ENCODE results near the gene RUBCN.
"Not testable (repeated sequence)": the region's sequence is repeated elsewhere in the genome, so short reads cannot be mapped to it uniquely, and the experiment has no call there.

RUBCN gene

GRCh38 chr3:197733042-197733441 is 3.7 kb downstream of the RUBCN start:
- no peak for DNase-seq

DNA sequence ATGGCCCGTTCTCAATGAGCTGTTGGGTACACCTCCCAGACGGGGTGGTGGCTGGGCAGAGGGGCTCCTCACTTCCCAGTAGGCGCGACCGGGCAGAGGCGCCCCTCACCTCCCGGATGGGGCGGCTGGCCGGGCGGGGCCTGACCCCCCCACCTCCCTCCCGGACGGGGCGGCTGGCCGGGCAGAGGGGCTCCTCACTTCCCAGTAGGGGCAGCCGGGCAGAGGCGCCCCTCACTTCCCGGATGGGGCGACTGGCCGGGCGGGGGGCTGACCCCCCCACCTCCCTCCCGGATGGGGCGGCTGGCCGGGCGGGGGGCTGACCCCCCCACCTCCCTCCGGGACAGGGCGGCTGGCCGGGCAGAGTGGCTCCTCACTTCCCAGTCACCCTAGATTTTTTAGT is 5.2 kb downstream of the RUBCN start:
- DNase-seq: not testable (repeated sequence)

DNA sequence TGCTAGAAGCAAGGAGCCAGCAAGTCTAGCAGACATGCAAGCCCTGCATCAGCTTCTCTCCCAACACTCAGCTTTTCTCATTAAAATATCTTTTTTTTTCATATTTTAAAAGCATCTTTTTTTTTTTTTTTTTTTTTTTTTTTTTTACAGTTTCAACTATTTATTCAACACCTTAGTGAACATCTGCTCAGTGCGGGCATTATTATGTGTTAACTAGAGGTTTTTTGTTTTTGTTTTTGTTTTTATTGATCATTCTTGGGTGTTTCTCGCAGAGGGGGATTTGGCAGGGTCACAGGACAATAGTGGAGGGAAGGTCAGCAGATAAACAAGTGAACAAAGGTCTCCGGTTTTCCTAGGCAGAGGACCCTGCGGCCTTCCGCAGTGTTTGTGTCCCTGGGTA is 5.9 kb downstream of the RUBCN start:
- DNase-seq: not testable (repeated sequence)

- DNase-seq: no peak
These were observed 6.5 kb downstream of the RUBCN start for GRCh38 chr3:197730200-197730599.

- DNase-seq: no peak
These were observed 8.2 kb downstream of the RUBCN start for GRCh38 chr3:197728487-197728886.

- not testable (repeated sequence) for DNase-seq
These were observed 8.8 kb downstream of the RUBCN start for GRCh38 chr3:197727878-197728277.

GRCh38 chr3:197722734-197723133 is 14.0 kb downstream of the RUBCN start:
- no peak for DNase-seq

- no peak for DNase-seq
These were observed 16.0 kb downstream of the RUBCN start for GRCh38 chr3:197720694-197721093.

DNA sequence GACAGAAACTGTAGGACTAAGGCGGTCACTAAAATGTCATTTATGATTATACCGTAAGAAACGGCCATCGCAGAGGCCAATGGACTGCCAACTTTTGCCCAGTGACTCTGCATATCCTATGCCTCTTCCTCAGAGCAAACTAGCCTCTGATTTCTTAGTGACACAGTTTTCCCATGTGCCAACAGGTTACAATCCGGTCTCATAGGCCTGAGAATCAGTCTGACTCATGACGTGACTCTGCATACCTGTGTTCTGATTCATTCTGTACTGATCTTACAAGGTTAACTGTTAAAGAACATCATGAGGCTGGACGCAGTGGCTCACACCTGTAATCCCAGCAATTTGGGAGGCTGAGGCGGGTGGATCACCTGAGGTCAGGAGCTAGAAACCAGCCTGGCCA is 17.8 kb downstream of the RUBCN start:
- DNase-seq: no peak

DNA sequence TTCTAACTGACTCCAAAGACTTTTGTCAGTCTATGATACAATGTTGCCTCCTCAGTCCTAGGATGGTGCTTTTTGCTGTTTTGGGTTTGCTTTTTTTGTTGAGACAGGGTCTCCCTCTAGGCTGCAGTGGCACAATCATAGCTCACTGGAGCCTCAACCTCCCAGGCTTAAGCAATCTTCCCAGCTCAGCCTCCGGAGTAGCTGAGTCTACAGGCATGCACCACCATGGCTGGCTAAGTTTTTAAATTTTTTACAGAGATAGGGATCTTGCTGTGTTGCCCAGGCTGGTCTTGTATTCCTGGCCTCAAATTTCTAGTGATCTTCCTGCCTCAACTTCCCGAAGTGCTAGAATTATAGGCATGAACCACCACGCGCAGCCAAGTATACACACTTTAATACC is 22.5 kb downstream of the RUBCN start:
- DNase-seq: no peak

DNA sequence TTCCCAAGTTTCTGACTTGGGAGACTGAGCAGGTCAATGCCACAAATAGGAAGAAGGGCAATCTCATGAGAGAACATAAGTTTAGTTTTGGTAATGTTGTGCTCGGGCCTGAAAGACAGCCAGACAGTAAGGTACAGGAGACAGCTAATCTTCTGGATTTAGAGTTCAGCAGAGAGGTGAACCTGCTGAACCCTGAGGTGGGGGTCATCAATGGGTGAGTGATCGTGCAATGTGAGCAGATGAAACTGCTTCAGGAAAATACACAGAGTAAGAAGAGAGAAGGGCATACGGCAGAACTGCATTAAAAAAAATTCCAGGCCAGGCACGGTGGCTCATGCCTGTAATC is 23.3 kb downstream of the RUBCN start:
- DNase-seq: no peak

DNA sequence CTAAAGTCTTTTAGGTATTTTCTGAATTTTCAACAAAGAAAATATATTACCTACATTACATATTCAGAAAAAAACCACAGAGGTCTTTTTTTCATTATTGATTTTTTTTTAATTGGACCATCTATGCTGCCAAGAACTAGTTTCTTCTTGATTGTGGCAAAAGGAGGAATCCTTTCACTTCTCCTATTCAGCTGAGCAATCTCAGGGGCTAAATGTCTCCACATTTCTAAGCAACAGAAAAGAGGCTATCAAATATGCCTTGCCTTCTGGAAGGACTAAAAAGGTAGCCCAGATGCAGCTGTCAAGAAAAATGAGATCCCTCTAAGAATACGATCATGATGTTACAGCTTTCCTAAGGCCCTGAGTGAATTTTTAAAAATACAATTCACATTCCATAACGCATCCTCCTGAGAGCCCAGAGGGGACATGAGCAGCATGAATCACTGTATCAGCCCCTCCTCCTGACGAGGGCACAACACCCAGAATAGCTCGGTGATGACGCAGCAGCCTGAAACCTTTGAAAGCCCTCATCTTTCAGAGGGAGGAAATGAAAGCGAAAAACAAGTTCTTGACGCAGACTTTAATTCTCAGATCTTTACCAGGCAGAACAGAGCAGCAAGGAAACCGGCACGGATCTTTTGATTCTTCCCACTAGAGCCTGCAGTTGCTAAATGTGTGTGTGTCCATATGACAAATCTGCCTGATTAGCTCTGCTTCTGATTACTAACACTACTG is 24.6 kb downstream of the RUBCN start:
- DNase-seq: peak; percentile 92 to 93

GRCh38 chr3:197710965-197711364 is 25.7 kb downstream of the RUBCN start:
- not testable (repeated sequence) for DNase-seq

- peak in 1 of 2 donors; percentile 26 for DNase-seq
These were observed 27.6 kb downstream of the RUBCN start for GRCh38 chr3:197709135-197709534.

DNA sequence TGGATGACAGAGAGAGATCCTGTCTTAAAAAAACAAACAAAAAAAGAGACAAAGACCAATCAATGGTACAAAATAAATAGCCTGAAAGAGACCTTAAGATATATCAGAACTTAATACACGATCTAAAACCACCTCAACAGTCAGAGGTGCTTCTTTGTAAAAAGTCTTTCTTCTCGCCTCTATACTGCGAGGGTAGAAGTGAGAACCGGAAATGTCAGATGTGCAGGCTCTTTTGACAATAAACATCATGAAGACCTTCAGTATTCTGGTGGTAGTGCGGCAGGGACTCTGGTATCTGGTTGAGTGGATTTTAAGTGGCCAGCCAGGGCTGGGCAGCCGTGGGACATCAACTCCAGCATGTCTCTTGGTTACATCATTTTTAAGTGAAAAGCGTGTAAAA is 30.0 kb downstream of the RUBCN start:
- DNase-seq: peak in 1 of 2 donors; percentile 21

GRCh38 chr3:197701841-197702240 is 34.9 kb downstream of the RUBCN start:
- no peak for DNase-seq

GRCh38 chr3:197700095-197700494 is 36.6 kb downstream of the RUBCN start:
- no peak for DNase-seq

- no peak for DNase-seq
These were observed 39.3 kb downstream of the RUBCN start for GRCh38 chr3:197697355-197697754.

DNA sequence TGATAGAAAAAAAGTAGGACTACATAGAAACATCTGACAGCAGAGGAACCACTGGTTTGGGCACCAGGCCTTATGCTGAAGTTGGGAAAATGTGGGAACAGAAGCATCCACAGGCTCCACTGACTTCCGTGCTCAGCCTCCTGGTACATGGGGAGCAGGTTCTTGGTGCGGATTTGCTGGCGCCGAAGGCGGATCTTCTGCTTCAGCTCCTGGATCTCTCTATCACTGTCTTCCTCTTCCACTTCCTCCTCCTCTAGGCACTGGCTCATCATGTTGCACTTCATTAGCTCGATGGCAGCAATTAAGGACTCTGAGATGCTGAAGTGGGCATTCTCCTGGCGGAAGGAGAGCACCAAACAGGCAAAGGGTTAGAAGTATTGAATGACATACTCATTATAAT is 42.5 kb downstream of the RUBCN start:
- no peak for DNase-seq

DNA sequence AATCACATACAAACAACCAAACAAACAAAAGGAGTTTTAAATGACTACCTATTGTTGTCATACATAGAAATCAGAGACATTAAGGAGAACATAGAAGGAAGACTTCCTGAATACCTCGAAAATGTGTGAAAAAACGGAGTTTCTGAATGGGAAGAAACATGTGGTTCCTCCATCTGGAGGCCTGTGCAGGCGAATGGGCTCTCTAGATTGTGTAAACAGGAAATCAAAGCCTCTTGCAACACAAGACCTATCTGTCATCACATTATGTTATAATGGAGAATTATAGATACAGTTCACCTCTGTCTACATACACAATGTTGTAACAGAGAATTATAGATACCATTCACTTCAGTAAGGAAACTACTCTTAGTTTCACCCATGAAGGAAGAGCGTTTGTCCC is 44.1 kb downstream of the RUBCN start:
- no peak for DNase-seq

DNA sequence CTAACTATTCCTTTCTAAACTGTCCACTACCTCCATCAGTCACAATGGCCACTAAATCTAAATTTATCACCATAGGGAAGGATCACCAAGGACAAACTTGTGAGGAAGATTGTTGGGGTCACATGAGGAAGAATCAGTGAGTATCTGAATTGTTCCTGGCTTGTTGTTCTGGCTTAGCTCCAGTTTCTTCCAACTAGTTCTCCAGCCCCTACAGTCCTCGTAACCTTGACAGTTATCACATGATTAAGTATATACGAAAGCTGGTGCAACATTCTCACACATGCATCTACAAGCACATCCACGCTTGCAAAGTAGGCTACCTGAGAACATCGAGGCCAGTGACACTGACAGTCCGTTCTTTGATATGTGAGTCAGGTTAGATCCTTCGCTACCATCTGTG is 46.0 kb downstream of the RUBCN start:
- DNase-seq: no peak

DNA sequence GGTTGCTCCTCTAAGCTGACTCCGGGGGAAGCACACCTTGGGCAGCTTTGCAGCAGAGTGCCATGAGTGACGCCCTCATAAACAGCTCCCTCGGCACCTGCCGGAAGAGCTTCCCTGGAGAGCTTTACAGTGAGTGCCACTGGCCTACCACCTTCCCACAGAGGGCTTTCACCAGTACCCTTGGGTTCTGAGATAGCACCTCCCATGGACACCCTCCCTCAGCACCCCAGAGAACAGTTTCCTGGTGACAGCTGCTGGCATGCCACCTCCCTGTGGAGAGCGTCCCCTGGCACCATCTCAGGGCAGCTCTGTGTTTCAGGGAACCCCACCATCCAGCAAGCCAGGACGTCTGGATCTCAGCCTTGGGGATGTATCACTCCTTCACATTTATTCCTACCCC is 49.1 kb downstream of the RUBCN start:
- DNase-seq: no peak

GRCh38 chr3:197686899-197687298 is 49.8 kb downstream of the RUBCN start:
- DNase-seq: no peak

GRCh38 chr3:197685546-197685945 is 51.2 kb downstream of the RUBCN start:
- no peak for DNase-seq

- no peak for DNase-seq
These were observed 53.5 kb downstream of the RUBCN start for GRCh38 chr3:197683191-197683590.
